ENCODE measurements around the gene KPTN.

KPTN gene

DNA sequence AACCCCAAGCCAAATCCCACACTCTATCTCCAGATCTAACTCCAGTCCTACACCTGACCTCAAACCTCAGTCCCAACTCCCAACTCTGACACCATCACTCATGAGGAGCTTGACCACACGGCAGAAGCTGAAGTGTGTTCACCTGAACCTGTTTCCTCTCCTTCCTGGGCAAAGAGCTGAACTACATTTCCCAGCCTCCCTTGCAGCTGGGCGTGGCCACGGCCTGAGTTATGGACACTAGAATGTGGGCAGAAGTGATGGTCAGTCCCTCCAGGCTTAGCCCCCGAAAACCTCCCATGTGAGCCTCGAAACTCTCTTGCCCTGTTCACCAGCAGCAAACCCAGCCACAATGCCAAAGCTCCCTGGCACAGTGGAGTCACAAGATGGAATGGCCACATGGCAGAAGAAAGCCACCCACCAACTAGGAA lies 45.2 kb downstream of the KPTN start:
- TF ChIP-seq, protein P1, sequence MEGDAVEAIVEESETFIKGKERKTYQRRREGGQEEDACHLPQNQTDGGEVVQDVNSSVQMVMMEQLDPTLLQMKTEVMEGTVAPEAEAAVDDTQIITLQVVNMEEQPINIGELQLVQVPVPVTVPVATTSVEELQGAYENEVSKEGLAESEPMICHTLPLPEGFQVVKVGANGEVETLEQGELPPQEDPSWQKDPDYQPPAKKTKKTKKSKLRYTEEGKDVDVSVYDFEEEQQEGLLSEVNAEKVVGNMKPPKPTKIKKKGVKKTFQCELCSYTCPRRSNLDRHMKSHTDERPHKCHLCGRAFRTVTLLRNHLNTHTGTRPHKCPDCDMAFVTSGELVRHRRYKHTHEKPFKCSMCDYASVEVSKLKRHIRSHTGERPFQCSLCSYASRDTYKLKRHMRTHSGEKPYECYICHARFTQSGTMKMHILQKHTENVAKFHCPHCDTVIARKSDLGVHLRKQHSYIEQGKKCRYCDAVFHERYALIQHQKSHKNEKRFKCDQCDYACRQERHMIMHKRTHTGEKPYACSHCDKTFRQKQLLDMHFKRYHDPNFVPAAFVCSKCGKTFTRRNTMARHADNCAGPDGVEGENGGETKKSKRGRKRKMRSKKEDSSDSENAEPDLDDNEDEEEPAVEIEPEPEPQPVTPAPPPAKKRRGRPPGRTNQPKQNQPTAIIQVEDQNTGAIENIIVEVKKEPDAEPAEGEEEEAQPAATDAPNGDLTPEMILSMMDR (IDR thresholded peaks at IDR 0.05; ENCODE audit: low read depth, low read length), result no peak
- DNase-seq (ENCODE audit: extremely low read depth, low read depth), result no peak

DNA sequence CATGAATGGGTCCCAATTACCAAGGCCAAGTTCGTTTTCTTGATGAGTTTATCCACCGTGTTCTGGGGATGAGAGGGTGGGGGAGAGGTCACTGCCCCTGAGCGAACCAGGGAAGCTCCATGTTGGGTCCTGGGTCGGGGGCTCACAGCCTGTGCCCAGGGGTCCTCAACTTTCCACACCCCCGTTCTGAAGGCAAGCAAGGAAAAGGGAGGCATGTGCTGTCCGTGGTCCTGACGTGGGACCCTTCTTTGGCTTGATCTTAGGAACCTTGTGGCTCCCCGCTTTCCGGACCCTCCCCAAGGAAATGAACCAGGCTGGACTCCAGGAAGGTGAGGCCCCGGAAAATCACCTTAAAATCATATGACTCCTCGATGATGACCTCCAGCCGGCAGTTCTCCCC lies 46.5 kb downstream of the KPTN start:
- DNase-seq (ENCODE audit: extremely low read depth, low read depth), result no peak
- TF ChIP-seq, protein P1 (IDR thresholded peaks at IDR 0.05; ENCODE audit: low read depth, low read length), result no peak

DNA sequence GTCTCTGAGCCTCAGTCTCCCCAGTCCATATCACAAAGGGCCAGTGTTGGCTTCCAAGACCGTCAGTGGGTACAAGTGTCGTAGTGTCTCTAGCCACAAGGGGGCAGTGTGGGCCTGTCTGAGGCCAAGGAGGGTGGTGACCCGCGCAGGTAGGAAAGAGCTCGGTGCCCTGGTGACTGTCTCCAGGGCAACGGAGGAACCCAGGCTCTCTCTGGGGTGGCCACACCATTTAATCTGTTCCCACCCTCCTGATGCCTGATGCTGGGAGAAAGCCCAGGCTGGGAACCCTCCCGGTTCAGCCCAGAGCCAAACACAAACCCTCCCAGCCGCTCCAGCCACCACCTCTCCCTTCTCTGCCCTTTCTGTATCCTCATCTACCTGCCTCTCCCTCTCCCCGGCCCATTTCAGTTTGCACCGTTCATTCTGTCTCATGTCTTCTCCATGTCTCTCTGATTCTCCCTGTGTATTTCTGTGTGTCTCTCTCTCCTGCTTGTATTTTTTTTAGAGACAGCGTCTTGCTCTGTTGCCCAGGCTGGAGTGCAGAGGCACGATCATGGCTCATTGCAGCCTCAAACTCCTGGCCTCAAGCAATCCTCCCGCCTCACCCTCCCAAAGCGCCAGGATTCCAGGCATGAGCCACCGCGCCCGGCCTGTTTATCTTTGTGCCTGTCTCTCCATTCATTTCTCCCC lies 47.2 kb downstream of the KPTN start:
- DNase-seq (ENCODE audit: extremely low read depth, low read depth), result no peak
- TF ChIP-seq, protein P1 (IDR thresholded peaks at IDR 0.05; ENCODE audit: low read depth, low read length), result peak; percentile 83

DNA sequence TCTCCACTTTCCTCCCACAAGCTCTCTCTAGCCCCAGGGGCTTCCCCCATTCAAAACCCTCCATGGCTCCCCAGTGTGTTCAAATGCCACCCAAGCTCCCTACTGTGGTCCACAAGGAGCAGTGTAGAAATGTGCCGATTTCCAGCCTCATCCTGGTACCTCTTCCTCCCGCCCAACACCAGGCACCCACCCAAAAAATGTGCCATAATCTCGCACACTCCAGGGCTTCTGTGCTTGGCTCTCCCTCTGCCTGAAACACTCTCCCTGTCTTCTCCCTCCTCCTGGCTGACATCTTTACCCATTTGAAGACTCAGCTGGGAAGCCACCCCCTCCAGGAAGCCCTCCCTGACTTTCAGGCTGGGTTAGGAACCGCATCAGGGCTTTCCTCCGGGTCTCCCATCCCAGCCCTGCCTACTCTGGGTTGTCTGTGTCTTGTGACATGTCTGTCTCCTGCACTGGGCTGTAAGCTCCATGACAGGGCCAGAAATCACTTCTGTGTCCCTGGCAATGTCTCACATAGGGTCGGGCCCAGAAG lies 48.1 kb downstream of the KPTN start:
- no peak for DNase-seq (ENCODE audit: extremely low read depth, low read depth)
- TF ChIP-seq, protein P1 (IDR thresholded peaks at IDR 0.05; ENCODE audit: low read depth, low read length), result no peak

DNA sequence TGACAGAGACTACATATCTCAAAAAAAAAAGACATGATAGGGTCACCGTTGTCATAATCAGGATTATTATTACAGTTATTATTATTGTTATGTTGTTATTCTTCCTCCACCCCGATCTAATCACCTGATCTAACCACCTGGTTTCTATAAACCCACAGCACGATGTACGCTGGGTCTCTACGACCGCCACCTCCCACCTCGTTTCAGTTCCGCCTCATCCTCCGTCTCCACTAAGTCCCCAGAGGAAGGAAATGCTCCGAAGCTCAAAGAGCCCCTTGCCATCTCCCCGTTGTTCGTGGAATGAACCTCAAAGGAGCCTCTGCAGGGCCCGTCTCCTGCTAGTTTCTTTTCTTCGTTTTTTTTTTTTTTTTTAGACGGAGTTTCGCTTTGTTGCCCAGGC lies 48.8 kb downstream of the KPTN start:
- no peak for DNase-seq (ENCODE audit: extremely low read depth, low read depth)
- TF ChIP-seq, protein P1 (IDR thresholded peaks at IDR 0.05; ENCODE audit: low read depth, low read length), result no peak

DNA sequence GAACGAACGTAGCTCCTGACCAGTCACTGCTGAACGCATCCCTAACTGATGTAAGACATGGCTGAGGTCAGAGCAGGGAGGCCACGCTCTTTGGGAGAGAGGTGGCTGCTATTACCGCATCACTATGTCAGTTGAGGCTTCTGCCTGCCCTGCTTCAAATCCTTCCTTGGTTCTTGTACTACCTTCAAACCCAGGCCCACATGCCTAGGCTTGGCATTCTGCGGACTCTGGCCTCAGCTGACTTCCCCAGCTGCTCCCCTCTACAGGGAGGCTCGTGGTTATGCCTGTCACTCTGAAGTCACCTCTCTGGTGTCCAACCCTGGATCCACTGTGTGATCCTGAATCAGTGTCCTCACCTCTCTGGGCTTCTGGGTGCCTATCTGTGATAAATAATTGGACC lies 49.9 kb downstream of the KPTN start:
- TF ChIP-seq, protein P1 (IDR thresholded peaks at IDR 0.05; ENCODE audit: low read depth, low read length), result no peak
- DNase-seq (ENCODE audit: extremely low read depth, low read depth), result no peak

DNA sequence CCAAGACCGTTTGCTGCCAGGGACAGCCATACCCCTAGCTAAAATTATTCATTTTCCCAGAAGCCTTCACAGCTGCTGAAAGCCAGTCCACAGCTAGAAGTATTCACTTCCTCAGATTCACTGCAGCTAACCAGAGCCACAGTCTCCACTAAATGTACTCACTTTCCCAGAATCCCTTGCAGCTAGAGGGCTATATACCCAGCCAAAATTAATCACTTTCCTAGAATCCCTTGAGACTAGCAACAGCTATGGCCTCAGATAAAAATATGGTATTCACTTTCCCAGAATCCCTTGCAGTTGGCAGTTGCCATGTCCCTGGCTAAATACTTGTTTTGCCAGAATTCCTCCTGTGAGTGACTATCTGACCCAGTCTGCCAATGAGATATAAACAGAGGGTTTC lies 50.9 kb downstream of the KPTN start:
- TF ChIP-seq, protein P1 (IDR thresholded peaks at IDR 0.05; ENCODE audit: low read depth, low read length), result no peak
- no peak for DNase-seq (ENCODE audit: extremely low read depth, low read depth)

Data from AG09319 (cell line).